ENCODE measurements around the gene ZC3H15.

DNA sequence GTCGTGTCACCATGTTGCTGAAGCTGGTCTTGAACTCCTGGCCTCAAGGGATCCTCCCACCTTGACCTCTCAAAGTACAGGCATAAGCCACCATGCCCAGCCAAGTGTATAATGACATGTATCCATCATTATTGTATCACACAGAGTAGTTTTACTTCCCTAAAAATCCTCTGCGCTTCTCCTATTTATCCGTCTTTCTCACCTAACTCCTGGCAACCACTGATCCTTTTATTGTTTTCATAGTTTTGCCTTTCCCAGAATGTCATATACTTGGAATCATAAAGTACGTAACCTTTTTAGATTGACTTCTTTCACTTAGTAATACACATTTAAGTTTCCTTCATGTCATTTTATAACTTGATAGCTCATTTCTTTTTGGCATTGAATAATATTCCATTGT is 51.0 kb downstream of the ZC3H15 start:
- no peak for TF ChIP-seq POLR2A (IDR thresholded peaks at IDR 0.05)
- TF ChIP-seq, protein P1, sequence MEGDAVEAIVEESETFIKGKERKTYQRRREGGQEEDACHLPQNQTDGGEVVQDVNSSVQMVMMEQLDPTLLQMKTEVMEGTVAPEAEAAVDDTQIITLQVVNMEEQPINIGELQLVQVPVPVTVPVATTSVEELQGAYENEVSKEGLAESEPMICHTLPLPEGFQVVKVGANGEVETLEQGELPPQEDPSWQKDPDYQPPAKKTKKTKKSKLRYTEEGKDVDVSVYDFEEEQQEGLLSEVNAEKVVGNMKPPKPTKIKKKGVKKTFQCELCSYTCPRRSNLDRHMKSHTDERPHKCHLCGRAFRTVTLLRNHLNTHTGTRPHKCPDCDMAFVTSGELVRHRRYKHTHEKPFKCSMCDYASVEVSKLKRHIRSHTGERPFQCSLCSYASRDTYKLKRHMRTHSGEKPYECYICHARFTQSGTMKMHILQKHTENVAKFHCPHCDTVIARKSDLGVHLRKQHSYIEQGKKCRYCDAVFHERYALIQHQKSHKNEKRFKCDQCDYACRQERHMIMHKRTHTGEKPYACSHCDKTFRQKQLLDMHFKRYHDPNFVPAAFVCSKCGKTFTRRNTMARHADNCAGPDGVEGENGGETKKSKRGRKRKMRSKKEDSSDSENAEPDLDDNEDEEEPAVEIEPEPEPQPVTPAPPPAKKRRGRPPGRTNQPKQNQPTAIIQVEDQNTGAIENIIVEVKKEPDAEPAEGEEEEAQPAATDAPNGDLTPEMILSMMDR (IDR thresholded peaks at IDR 0.05), result no peak
